HG03103 (cell line): ENCODE data around the gene RNU11.
"Not testable (repeated sequence)": the region's sequence is repeated elsewhere in the genome, so short reads cannot be mapped to it uniquely, and the experiment has no call there.

ENCODE experiments used
- ATAC-seq: cut with Tn5 transposase; IDR thresholded peaks from one replicate; pipeline ENCODE4 v1.9.1; 2021; ENCODE audit warnings: low read depth; ENCODE audit not compliant: unreplicated experiment

The RNU11 gene

GRCh38 chr1:28648474-28649198 is at the start of gene RNU11:
Gene RNU11 (plus strand): TSS chr1:28648600.
- ATAC-seq = peak; percentile 41

GRCh38 chr1:28601696-28602095 is 46.7 kb upstream of the RNU11 start:
- ATAC-seq = no peak

DNA sequence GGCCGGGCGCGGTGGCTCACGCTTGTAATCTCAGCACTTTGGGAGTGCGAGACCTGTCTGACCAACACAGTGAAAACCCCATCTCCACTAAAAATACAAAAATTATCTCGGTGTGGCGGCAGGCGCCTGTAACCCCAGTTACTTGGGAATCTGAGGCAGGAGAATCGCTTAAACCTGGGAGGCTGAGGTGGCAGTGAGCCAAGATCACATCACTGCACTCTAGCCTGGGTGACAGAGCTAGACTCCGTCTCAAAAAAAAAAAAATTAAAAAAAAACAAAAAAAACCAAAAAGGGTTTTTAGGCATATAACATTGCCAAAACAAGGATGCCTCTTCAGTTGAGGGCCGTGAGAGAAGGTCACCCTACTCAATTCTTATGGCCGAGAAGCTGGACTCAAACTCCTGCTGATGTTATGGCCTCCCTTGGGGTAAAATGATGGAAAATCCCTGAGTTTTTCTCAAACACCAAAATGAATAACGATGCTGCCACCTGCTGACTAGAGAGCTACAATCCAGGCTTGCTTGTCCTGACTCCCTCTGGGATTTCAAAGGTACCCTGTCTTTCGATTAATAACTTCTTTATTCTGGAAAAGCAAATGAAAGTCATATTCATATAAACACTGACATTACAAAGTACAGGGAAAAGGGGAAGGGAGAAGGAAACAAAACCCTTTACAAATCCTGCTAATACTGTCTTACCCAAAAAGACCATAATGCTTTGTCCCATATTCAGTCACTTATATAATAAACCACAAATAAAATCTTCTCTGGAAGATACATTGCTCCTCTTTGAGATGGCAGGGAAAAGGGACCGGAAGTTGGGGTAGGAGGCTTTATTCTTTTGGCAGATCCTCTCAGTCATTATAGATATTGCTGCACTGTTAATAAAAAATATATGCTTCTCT is 45.6 kb upstream of the RNU11 start:
- ATAC-seq = no peak

- no peak for ATAC-seq
These were observed 44.0 kb upstream of the RNU11 start for GRCh38 chr1:28604411-28604810.

GRCh38 chr1:28604962-28605361 is 43.4 kb upstream of the RNU11 start:
- ATAC-seq = no peak

GRCh38 chr1:28606771-28607170 is 41.6 kb upstream of the RNU11 start:
- ATAC-seq = no peak

- ATAC-seq = no peak
These were observed 35.2 kb upstream of the RNU11 start for GRCh38 chr1:28613175-28613574.

- no peak for ATAC-seq
These were observed 16.7 kb upstream of the RNU11 start for GRCh38 chr1:28631713-28632112.

GRCh38 chr1:28632560-28632959 is 15.8 kb upstream of the RNU11 start:
- ATAC-seq = no peak

GRCh38 chr1:28640766-28641165 is 7.6 kb upstream of the RNU11 start:
- ATAC-seq = no peak

DNA sequence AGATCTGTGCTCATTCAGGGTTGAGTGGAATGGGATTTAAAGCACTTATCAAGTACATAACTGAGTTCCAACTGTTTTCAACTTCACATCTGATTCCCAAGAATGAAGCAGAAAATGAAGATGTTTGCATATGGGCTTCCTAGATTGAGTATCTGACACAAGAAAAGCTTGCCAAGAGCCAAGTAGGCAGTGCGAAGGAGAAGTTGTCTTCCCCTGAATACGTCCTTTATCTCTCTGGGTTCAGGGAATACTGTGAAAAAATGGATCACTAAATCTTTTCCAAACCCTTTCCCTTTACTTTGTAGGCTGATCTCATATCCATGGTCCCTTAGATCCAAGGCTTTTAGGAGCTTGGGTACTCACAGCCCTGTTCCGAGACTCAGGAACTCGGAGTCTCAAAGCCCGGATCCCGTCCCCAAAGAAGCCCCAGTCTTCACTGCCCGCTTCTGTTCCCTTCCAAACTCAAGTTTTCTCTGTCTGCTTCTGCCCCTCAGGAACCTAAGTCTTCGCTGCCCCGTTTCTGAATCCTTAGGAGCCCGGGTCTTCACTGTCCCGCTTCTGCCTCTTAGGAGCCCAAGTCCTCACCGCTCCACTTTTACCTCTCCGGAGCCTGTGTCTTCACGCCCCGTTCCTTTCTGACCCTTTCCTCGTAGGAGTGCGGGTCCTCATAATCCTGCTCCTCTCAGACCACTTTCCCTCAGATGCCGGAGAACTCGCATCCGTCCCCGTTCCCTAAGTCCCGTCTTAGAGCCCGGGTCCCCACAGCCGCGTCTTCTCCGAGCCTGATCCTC is 6.1 kb upstream of the RNU11 start:
- peak; percentile 13 for ATAC-seq

DNA sequence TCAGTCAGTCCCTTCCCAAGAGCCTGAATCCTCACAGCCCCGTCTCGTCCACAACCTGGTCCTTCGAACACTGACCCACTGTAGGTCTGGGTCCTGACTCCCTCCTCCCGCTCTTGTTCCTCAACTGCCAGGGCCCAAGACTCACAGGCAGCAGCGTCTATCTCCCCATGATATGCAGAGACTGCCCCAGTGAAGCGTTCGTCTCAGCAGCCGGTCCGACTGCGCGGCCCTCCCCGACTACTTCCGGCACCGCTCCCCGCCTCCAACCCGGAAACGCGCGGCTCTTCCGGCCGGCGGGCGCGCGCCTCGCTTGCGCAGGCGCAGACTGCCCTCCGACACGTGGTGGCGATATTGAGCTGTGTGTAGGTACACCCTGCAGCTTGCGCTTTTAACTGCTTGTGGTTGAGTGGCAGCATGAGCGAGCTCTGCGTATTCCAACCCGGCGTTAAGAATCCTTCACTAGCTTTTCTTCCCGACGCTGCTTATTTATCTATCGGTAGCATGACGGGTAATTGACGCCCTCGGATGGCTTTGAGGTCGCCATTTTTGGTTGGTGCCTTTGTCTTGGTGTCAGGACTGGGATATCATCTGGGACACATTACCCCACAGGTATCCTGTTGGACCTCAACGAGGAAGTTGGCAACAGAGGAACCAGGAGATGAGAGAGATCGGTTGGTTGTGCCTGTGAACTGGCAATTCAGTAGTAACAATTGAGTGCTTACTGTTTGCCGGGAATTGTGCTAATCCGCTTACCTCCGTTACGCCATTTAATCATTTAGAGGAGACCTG is 5.4 kb upstream of the RNU11 start, which contains the start of gene TAF12:
TSS of gene TAF12 (minus strand) at position 221 of the 789 bp plus-strand sequence. CDS start 20,986 bp downstream, outside the sequence.
- ATAC-seq = peak; percentile 62

GRCh38 chr1:28644494-28644893 is 3.9 kb upstream of the RNU11 start:
- ATAC-seq = no peak

GRCh38 chr1:28645406-28645805 is 3.0 kb upstream of the RNU11 start:
- not testable (repeated sequence) for ATAC-seq

GRCh38 chr1:28646040-28646439 is 2.4 kb upstream of the RNU11 start:
- ATAC-seq = no peak

- ATAC-seq = peak; percentile 71
These were observed 359 bp upstream of the RNU11 start for GRCh38 chr1:28648008-28648473.

DNA sequence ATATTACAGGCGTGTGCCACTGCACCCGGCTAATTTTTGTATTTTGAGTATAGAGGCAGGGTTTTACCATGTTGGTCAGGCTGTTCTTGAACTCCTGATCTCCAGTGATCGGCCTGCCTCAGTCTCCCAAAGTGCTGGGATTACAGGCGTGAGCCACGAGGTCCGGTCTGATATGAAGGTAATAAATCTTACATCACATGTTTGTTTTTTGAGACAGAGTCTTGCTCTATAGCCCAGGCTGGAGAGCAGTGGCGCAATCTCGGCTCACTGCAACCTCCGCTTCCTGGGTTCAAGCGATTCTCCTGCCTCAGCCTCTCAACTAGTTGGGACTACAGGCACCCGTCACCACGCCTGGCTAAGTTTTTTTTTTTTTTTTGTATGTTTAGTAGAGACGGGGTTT is 4.7 kb downstream of the RNU11 start:
- not testable (repeated sequence) for ATAC-seq

DNA sequence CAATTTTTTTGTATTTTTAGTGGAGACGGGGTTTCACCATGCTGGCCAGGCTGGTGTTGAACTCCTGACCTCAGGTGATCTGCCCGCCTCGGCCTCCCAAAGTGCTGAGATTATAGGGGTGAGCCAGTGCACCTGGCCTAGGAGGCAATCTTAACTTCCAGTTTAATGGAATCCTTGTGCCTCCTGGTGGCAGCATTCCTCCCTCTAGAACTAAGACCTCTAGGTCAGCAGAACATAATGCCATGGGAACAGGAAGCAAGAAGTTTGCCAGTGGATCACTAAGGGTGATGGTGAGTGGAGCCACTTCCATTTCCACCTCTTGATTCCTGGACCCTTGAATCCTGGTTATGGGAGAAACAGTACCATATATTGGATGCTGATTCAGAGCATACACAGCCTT is 5.5 kb downstream of the RNU11 start:
- not testable (repeated sequence) for ATAC-seq

DNA sequence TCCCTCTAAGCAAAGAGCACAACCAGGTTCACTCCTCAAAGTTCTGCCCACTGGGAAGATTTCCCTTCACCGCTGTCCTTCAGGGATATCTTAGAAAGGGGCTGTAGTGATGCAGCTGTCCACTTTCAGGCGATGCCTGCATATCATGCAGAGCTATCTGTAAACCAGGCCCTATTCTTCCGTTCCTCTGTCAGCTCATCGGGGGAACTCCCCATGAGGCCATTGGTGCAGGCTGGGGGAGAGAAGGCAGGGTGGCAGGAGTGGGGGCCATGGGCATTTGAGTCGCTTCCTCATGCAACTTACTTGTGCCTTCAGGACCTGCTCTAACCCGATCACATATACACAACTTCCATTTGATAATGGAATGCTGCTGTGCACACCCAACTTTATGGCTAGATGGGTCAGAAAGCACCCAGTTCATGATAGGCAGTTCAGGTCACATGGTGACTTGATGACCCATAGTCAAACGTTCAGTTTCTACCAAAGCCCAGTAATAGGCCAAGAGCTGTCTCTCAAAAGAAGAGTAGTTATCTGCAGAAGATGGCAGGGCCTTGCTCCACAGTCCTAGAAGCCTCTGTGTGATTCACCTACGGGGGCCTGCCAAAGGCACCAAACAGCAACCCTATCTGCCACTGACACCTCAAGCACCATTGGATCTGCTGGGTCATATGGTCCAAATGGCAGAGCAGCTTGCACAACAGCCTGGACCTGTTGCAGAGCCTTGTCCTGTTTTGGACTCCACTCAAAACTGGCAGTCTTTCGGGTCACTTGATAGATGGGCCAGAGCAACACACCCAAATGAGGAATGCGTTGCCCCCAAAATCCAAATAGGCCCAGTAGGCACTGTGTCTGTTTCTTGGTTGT is 7.3 kb downstream of the RNU11 start:
- ATAC-seq = not testable (repeated sequence)
